ENCODE data around the gene NCL. TPM values are rescaled to one million over a fixed set of nuclear protein-coding genes. Genes with fewer than 3 reads are reported as not detected.
A peak's percentile ranks its signal among the peaks of the same experiment; 100 is the strongest.

The NCL gene
- total RNA-seq, 2 donors from 2014 or later = 476 to 986 TPM

DNA sequence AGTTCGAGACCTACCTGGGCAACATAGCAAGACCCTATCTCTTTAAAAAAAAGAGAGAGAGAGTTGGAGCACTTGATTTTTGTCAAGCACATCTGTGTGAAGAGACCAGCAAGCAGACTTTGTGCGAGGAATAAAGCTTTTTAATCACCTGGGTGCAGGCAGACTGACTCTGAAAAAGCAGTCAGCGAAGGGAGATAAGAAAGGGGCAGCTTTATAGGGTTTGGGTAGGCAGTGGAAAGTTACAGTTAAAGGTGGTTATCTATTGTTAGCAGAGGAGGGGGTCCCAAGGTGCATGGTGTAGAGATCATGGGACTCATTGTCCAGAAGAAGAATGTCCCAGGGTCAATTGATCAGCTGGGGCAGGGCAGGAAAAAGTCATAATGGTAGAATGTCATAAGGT, 34.4 kb downstream of the NCL start:
- Mint-ChIP-seq H3K36me3 (ENCODE audit: low read depth) (no peaks in the 10 kb centered on the region), H3K4me3 (no peak overlapping the region), H3K9me3 (peaks cover 18% of the 10 kb centered on the region)

DNA sequence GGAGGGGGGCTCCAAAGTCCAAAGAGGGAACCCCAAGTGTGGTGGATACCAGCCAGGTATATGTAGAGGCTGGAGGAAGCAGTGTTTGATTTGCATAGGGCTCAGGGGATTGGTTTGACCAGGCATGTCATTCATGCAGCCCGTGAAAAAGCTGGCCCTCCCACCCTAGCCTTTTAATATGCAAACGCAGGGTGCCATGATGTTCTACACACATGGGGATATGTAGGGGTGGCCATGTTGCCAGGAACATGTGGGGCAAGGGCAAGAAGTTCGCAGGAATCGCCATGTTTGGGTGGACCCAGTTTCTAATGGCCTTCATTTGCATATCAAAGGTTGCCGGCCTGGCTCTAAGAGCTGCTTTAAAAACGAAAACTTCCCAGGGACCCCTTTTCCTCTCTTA, 35.1 kb downstream of the NCL start:
- Mint-ChIP-seq H3K36me3 (ENCODE audit: low read depth) (no peaks in the 10 kb centered on the region), H3K27ac (no peak overlapping the region), H3K4me1 (peaks cover 9% of the 10 kb centered on the region), H3K9me3 (peaks cover 18% of the 10 kb centered on the region), H3K4me3 (no peak overlapping the region), H3K27me3 (peaks cover 5% of the 10 kb centered on the region)
- ATAC-seq (replicated peaks) = no peak

More for the DNA sequence above, 34.4 kb downstream of the NCL start:
- no peak for ATAC-seq (replicated peaks)
- Mint-ChIP-seq H3K27ac (no peak overlapping the region), H3K4me1 (peaks cover 9% of the 10 kb centered on the region), H3K27me3 (peaks cover 5% of the 10 kb centered on the region)

- peak; percentile 15 for ATAC-seq (replicated peaks)
- Mint-ChIP-seq H3K36me3 (ENCODE audit: low read depth) (no peaks in the 10 kb centered on the region), H3K27me3 (peaks cover 5% of the 10 kb centered on the region), H3K4me1 (peaks cover 9% of the 10 kb centered on the region), H3K27ac (no peak overlapping the region), H3K9me3 (peaks cover 18% of the 10 kb centered on the region), H3K4me3 (peak overlapping the region; percentile 73)
These were observed 37.2 kb downstream of the NCL start for GRCh38 chr2:231427116-231427515.

GRCh38 chr2:231425811-231426703, 38.2 kb downstream of the NCL start:
- peaks cover 9% of the 10 kb centered on the region for H3K4me1 Mint-ChIP-seq
- peaks cover 2% of the 10 kb centered on the region for H3K27me3 Mint-ChIP-seq
- peak overlapping the region; percentile 83 for H3K27ac Mint-ChIP-seq
- peaks cover 8% of the 10 kb centered on the region for H3K9me3 Mint-ChIP-seq
- no peaks in the 10 kb centered on the region for H3K36me3 Mint-ChIP-seq (ENCODE audit: low read depth)
- peak overlapping the region; percentile 73 for H3K4me3 Mint-ChIP-seq
- ATAC-seq (replicated peaks) = peak; percentile 93

GRCh38 chr2:231425291-231425810, 38.9 kb downstream of the NCL start:
- Mint-ChIP-seq H3K36me3 (ENCODE audit: low read depth) (no peaks in the 10 kb centered on the region), H3K4me3 (peak overlapping the region; percentile 73), H3K27ac (peak overlapping the region; percentile 83), H3K27me3 (no peaks in the 10 kb centered on the region), H3K4me1 (peaks cover 9% of the 10 kb centered on the region), H3K9me3 (peaks cover under 1% of the 10 kb centered on the region)
- no peak for ATAC-seq (replicated peaks)

DNA sequence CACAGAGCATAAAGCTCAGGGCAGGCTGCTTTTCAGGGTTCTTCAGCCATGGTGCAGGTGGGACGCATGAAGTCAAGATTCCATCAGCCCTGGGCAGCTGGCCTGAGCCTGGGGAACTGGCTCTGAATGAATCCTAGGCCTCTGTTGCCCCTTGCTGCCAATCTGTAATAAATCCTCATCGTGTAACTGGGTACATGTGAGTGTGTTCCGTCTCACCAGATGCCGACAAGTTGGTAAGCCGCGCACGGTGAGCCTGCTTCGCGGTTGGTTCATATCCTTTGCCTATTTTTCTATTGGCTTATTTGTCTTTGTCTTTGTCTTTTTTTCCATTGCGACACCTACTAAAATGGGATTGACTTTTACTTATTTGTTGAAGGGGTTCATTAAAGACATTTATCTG, 41.1 kb downstream of the NCL start:
- Mint-ChIP-seq H3K27ac (no peak overlapping the region), H3K36me3 (ENCODE audit: low read depth) (no peaks in the 10 kb centered on the region), H3K4me3 (no peak overlapping the region), H3K27me3 (no peaks in the 10 kb centered on the region), H3K9me3 (no peaks in the 10 kb centered on the region), H3K4me1 (peaks cover 9% of the 10 kb centered on the region)
- ATAC-seq (replicated peaks) = no peak

DNA sequence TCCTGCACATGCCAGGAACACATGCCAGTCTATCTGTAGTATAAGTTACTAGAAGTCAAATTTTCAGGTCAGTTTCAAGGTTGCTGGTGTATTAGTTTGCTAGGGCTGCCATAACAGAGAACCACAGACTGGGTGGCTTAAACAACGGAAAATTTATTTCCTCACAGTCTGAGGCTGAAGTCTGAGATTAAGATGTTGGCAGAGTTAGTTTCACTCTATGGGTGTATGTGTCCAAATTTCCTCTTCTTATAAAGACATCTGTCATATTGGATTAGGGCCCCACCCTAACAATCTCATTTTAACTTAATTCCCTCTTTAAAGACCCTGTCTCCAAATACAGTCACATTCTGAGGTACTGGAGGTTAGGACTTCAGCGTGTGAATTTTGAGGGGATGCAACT, 42.2 kb downstream of the NCL start:
- Mint-ChIP-seq H3K36me3 (ENCODE audit: low read depth) (no peaks in the 10 kb centered on the region), H3K27me3 (no peaks in the 10 kb centered on the region), H3K4me3 (no peak overlapping the region), H3K9me3 (no peaks in the 10 kb centered on the region), H3K4me1 (peaks cover 9% of the 10 kb centered on the region), H3K27ac (no peak overlapping the region)
- ATAC-seq (replicated peaks) = no peak

- Mint-ChIP-seq H3K4me1 (peaks cover 5% of the 10 kb centered on the region), H3K4me3 (no peak overlapping the region), H3K27ac (no peak overlapping the region), H3K36me3 (ENCODE audit: low read depth) (no peaks in the 10 kb centered on the region), H3K27me3 (peaks cover 3% of the 10 kb centered on the region), H3K9me3 (no peaks in the 10 kb centered on the region)
- no peak for ATAC-seq (replicated peaks)
These were observed 43.2 kb downstream of the NCL start for GRCh38 chr2:231421051-231421580.

GRCh38 chr2:231418820-231419640, 45.3 kb downstream of the NCL start:
- no peaks in the 10 kb centered on the region for H3K9me3 Mint-ChIP-seq
- no peak overlapping the region for H3K27ac Mint-ChIP-seq
- no peak overlapping the region for H3K4me3 Mint-ChIP-seq
- H3K27me3 Mint-ChIP-seq = peaks cover 11% of the 10 kb centered on the region
- H3K36me3 Mint-ChIP-seq (ENCODE audit: low read depth) = no peaks in the 10 kb centered on the region
- no peaks in the 10 kb centered on the region for H3K4me1 Mint-ChIP-seq
- no peak for ATAC-seq (replicated peaks)

- no peaks in the 10 kb centered on the region for H3K4me1 Mint-ChIP-seq
- no peak overlapping the region for H3K4me3 Mint-ChIP-seq
- peaks cover 31% of the 10 kb centered on the region for H3K27me3 Mint-ChIP-seq
- no peak for ATAC-seq (replicated peaks)
- H3K9me3 Mint-ChIP-seq = no peaks in the 10 kb centered on the region
- no peaks in the 10 kb centered on the region for H3K36me3 Mint-ChIP-seq (ENCODE audit: low read depth)
- no peak overlapping the region for H3K27ac Mint-ChIP-seq
These were observed 49.3 kb downstream of the NCL start for GRCh38 chr2:231415029-231415428.

DNA sequence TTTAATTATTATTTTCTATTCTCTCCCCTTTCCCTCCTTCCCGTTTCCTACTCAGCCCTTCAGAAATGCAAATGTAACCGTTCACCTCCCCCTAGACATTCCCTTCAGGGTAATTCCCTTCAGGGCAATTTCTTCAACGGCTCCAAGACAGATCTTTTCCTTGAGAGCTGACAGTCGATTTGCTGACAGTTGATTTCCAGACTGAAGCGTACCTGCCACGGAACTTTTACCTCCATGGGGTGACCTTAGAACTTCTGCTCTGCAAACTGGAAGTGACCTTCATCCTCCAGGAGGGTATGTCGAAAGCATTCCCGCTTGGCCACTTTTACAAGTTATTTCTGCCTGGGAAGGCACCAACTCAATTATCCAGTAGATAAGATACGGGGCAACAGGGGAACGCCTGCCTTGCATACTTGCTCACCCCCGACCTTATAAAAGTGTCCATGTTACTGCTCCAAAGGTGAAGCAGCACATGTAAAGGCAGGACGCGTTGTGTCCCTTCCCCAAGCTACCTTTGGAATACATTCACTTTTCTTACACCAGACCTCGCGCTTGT, 50.3 kb downstream of the NCL start:
- H3K4me1 Mint-ChIP-seq = no peaks in the 10 kb centered on the region
- H3K36me3 Mint-ChIP-seq (ENCODE audit: low read depth) = no peaks in the 10 kb centered on the region
- no peak overlapping the region for H3K4me3 Mint-ChIP-seq
- no peak for ATAC-seq (replicated peaks)
- no peaks in the 10 kb centered on the region for H3K9me3 Mint-ChIP-seq
- peaks cover 31% of the 10 kb centered on the region for H3K27me3 Mint-ChIP-seq
- no peak overlapping the region for H3K27ac Mint-ChIP-seq

DNA sequence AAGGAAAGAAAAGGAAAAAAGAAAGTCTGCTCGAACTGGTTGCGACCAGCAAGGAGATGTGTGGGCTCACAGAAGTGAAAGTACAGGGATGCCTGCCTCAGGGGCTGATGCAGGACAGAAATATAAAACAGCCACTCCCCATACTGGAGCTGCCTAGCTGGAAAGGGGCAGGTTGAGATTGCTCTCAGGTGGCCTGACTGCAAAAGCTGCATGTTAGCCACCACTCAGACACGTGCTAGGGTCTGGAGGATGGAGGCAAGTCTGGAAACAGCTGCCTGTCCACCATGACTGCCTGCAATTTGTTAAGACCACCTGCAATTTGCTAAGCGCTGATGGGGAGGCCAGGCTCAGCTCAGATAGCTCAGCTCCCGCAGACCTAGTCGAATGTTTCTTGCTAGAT, 50.8 kb downstream of the NCL start:
- no peak for ATAC-seq (replicated peaks)
- Mint-ChIP-seq H3K4me1 (no peaks in the 10 kb centered on the region), H3K36me3 (ENCODE audit: low read depth) (no peaks in the 10 kb centered on the region), H3K4me3 (no peak overlapping the region), H3K27me3 (peaks cover 31% of the 10 kb centered on the region), H3K9me3 (no peaks in the 10 kb centered on the region), H3K27ac (no peak overlapping the region)

GRCh38 chr2:231412618-231412963, 51.7 kb downstream of the NCL start:
- H3K36me3 Mint-ChIP-seq (ENCODE audit: low read depth) = no peaks in the 10 kb centered on the region
- H3K4me3 Mint-ChIP-seq = no peak overlapping the region
- no peaks in the 10 kb centered on the region for H3K9me3 Mint-ChIP-seq
- no peak overlapping the region for H3K27ac Mint-ChIP-seq
- peaks cover 31% of the 10 kb centered on the region for H3K27me3 Mint-ChIP-seq
- H3K4me1 Mint-ChIP-seq = no peaks in the 10 kb centered on the region
- no peak for ATAC-seq (replicated peaks)

DNA sequence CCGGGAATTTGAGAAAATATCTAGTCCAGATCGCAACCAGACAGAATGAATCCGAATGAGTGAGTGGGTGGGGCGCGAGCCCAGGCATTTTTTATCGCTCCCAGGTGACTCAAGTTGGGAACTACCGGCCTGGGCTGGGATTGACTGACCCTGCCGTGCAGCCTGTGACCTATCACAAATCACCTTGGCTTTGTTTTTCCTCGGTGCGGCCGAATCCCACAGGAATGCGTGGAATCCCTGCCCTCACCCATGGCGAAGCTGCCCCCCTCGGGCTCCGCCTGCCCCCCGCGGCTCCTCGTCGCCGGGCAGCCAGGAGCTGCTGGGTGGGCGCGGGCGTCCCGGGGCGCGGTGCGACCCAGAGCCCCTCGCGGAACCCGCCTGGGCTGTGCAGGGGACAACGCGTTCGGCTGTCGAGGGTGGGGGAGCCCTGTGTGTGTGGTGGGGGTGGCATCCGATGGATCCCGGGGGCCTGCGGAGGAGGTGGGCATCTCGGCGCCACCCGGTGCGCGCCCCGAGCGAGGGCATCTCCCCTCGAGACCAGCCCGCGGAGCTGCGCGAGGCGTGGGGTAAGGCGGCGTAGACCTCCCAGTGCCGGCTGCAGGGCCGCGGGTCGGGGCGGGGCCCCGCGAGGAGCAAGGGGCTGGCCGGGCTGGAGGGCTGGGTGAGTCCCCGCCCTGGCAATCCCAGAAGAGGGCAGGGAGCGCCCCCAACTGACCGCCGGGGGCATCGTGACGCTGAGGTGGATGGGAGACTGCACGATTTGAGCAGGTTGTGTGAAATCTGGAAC, 52.3 kb downstream of the NCL start:
- Mint-ChIP-seq H3K4me1 (no peaks in the 10 kb centered on the region), H3K36me3 (ENCODE audit: low read depth) (no peaks in the 10 kb centered on the region), H3K4me3 (peak overlapping the region; percentile 57), H3K27ac (no peak overlapping the region), H3K9me3 (no peaks in the 10 kb centered on the region), H3K27me3 (peaks cover 31% of the 10 kb centered on the region)
- ATAC-seq (replicated peaks) = peak; percentile 84
